HL-60/S4 treated with phorbol 12-myristate 13-acetate at 8.2 ng/mL for 4 days and 3 days (cell line): ENCODE data around the gene PTX4.

Experiments used
- in situ Hi-C: fragments of 300-500 bp; cut with MboI; formaldehyde crosslinking; loops from 2 replicates; pipeline ENCODE4 v1.15.0; 2022; ENCODE audit warnings: low sequenced_read_pairs

PTX4 gene

GRCh38 chr16:1464894-1465566, 23.7 kb downstream of the PTX4 start:
- in situ Hi-C loops, result no loop called here

GRCh38 chr16:1464196-1464893, 24.4 kb downstream of the PTX4 start:
- in situ Hi-C loops, result no loop called here

GRCh38 chr16:1461146-1461545, 27.6 kb downstream of the PTX4 start:
- in situ Hi-C loops, result no loop called here

- in situ Hi-C loops, result no loop called here
These were observed 28.1 kb downstream of the PTX4 start for GRCh38 chr16:1460602-1461138.

- in situ Hi-C loops, result no loop called here
These were observed 28.8 kb downstream of the PTX4 start for GRCh38 chr16:1459967-1460366.

GRCh38 chr16:1458977-1459341, 29.8 kb downstream of the PTX4 start:
- in situ Hi-C loops, result no loop called here

- in situ Hi-C loops, result no loop called here
These were observed 30.3 kb downstream of the PTX4 start for GRCh38 chr16:1458336-1458976.

GRCh38 chr16:1457489-1458245, 31.1 kb downstream of the PTX4 start:
- in situ Hi-C loops, result no loop called here

- in situ Hi-C loops, result no loop called here
These were observed 31.8 kb downstream of the PTX4 start for GRCh38 chr16:1456951-1457350.

GRCh38 chr16:1455190-1456171, 33.3 kb downstream of the PTX4 start:
- in situ Hi-C loops, result no loop called here

GRCh38 chr16:1454561-1454960, 34.2 kb downstream of the PTX4 start:
- in situ Hi-C loops, result no loop called here

- in situ Hi-C loops, result no loop called here
These were observed 35.4 kb downstream of the PTX4 start for GRCh38 chr16:1453316-1453715.

GRCh38 chr16:1452530-1452929, 36.2 kb downstream of the PTX4 start:
- in situ Hi-C loops, result no loop called here

- in situ Hi-C loops, result no loop called here
These were observed 36.9 kb downstream of the PTX4 start for GRCh38 chr16:1451702-1452392.

GRCh38 chr16:1450841-1451240, 37.9 kb downstream of the PTX4 start:
- in situ Hi-C loops, result no loop called here

- in situ Hi-C loops, result no loop called here
These were observed 38.5 kb downstream of the PTX4 start for GRCh38 chr16:1450218-1450617.

- in situ Hi-C loops, result no loop called here
These were observed 39.4 kb downstream of the PTX4 start for GRCh38 chr16:1449201-1449788.

GRCh38 chr16:1448536-1449116, 40.1 kb downstream of the PTX4 start:
- in situ Hi-C loops, result no loop called here

- in situ Hi-C loops, result no loop called here
These were observed 40.8 kb downstream of the PTX4 start for GRCh38 chr16:1447965-1448364.
